ENCODE results near the gene THRB.
A peak's percentile ranks its signal among the peaks of the same experiment; 100 is the strongest.

The THRB gene

DNA sequence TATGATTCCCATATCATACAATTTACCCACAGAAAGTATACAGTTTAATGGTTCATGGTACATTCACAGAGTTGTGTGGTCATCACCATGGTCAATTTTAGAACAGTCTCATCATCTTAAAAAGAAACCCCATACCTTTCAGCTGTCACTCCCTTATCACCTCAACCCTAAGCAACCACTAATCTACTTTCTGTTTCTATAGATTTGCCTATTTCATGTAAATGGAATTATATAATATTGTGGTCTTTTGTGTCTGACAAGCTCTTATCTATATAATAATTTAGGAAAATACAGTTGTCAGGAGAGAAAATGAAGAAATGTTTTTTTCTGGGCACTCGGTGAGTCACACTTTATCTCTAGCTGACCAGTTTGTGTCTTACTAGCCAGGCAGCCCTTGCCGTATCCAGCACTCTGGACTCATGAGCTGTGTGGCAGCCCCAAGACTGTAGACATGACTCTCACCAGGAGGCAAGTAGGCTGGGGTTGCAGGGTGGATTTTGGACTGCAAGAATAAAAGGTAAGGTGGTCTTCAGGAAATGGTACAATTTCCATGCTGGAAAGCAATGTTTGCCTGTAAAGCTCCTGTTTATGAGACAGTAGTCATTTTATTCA is 234.6 kb downstream of the THRB start:
- DNase-seq: no peak

DNA sequence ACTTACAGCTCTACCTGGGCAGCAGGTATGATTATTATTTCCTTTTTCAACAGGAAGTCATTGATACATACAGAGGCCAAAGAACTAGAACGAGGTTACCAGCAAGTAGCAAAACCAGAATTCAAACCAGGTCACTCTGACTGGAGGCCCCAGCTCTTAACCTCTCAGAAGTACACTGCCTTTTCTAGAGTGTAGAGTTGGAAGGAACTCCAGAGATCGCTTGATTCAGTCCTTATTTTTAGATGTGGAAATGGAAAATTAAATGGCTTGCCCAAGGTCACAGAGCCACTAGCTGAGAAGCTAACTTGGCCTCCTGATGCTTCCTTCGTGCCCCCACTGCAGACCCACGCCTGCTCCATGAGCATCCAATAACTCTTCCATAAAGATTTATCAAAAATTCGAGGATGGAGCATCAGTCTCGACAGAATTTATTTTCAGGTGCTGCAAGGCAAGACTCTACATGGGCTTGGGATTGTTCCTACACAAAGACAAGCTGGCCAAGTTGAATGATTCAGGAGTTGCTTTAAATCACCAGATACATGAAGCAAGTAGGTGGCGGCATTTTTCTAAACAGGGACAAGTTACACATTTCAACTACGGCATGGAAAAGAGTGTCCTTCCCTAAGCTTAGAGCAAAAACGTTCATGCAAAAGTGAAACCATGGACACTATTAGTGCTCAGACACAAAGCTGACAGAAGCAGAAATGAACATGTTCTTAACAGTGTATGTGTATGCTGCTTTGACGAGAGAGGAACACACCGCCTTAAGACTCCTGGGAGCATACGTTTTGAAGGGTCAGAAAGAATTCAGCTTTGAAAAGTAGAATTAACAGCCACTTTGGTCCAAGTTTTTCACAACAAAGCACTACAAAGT is 235.7 kb downstream of the THRB start:
- DNase-seq: no peak

GRCh38 chr3:24258260-24258659 is 236.4 kb downstream of the THRB start:
- DNase-seq: no peak

DNA sequence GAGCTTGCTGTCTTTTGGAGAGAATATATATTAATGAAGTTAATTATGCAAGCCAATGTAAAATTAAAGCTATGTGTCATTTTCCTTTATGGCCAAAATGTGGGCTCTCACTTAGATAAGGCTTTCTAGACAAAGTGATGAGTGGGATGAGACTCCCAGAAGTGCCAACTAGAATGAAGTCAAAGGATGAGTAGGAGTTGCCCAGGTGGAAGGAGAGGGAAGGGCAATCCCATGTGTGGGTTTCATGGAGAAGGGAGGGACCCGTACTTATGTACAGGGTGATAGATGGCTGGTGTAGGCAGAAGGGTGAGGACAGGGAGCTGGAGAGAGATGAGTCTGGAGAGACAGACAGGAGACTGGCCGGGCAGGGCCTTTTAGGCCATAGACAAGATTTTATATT is 239.2 kb downstream of the THRB start:
- no peak for DNase-seq

GRCh38 chr3:24254649-24255048 is 240.0 kb downstream of the THRB start:
- DNase-seq: peak; percentile 97

- DNase-seq: no peak
Observed at GRCh38 chr3:24253336-24253735, 241.3 kb downstream of the THRB start.

DNA sequence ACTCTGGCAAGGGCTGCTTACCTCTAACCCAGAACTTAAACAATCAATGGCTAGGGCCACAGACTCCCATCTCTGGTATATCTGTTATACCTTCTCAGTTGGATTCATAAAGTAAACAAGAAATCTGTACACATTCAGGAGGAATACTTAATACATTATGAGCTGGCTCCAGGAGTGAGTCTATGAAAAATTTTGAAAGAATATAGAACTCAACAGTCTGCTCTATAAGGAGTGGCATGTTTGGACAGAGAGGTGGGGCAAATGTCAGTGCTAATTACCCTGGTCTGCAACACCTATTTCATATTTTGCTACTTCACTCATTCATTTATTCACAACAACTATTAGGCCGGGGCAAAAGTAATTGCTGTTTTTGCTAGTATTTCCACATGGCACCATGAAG is 245.1 kb downstream of the THRB start:
- DNase-seq: no peak

DNA sequence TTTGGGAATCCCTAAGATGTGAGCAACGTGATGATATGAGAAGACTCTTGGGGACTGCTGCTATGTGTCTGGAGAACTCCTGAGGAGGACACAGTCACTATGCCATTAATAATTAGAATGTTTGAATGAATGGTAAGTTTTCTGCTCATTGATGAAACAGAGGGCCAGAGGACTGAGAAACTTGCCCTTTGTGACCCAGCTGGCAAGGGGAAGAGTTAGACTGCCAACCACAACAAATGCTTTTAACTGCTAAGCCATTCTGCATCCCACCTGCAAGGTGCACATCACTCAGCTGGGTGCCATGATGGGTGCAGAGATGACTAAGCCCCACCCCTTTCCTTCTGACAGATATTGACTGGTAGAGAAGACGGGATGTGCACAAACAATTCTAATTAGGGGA is 249.6 kb downstream of the THRB start:
- no peak for DNase-seq

DNA sequence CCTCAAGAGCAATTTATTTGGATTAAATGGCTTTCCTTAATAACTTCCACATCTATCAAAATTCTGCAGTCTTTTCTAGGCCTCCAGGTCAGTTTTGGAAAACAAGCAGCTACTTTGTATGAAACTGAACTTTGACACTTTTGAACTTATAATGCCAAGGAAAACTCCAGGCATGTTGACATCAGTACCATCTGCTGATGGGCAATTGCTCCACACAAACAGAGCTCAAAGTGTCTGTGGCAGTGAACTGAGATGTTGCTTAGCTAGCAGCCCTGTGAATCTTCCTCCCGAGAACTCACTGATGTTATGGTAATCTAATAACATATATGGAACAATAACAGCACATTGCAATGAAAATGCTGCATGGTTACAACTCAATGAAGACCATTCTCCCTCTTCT is 250.2 kb downstream of the THRB start:
- DNase-seq: no peak

GRCh38 chr3:24242012-24242698 is 252.5 kb downstream of the THRB start:
- DNase-seq: peak; percentile 90

GRCh38 chr3:24240306-24240705 is 254.3 kb downstream of the THRB start:
- DNase-seq: no peak

DNA sequence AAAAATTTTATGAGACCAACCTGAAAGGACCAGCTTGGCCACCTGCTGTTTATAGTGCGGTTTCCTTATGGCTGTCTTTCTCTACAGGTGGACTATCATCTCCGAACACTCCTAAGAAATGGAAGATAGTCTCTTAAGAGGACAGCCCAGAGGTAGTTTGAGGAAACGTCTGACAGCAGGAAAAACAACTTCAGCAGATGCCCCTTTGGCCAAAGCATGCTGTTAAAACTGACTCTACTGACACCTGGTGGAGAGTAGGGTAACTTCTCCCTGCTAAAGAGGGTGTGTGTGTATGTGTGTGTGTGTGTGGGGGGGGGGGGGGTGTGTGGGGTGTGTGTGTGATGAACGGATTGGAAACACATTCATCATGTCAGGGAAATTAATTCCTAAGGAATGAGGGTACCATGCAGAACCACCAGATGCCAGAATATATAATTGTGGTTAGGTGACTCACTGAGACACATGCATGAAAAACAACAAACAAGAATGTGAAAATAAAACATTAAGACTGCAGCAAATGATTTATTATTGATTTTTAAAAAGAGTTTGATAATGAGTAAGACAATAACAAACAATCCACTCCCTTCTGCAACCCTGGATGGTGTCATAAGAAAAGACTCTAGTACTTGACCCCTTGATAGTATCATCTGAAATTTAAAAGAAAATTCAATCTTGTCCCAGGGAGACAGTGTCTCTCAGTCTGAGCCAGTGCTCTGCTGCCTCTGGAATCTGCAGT is 256.5 kb downstream of the THRB start:
- DNase-seq: peak; percentile 89

GRCh38 chr3:24235121-24235520 is 259.5 kb downstream of the THRB start:
- no peak for DNase-seq

DNA sequence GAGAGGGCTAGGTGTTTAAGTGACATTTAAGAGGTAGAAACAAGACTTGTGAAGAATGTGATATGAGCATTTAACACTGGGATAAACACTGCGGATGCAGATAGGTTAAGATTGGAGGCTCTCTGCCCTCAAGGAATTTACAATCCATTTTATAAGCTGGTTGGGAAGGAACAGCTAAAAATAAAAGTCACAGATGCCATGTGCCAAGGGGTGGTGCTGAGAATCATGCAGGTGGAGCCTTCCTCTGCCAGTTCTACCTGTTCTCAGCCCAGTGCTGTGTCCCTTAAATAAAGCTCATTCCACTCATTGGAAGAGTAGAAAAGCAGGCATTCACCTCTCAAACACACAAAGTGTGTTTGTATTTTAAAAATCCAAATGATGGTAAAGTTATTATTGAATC is 261.9 kb downstream of the THRB start:
- DNase-seq: no peak

- no peak for DNase-seq
Observed at GRCh38 chr3:24229468-24230221, 265.0 kb downstream of the THRB start.

DNA sequence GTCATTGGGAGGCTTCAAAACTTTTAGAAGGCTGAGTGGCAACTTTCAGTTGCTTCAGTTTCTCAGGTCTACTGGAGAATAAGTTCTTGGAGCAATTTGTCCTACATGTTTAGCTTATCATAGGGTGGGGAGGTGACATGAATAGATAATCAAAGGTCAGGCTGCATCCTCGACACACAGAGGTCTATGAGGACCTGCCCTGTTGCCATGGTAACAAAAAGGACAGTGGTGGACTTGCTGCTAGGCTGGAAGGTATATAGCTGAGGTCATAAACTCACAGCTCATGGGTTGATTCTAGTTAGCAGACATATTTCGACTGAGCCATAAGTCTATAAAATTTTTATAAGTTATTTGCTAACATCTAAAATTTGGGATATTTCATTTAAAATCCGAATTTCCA is 267.0 kb downstream of the THRB start:
- DNase-seq: no peak

- no peak for DNase-seq
Observed at GRCh38 chr3:24226397-24226796, 268.3 kb downstream of the THRB start.

DNA sequence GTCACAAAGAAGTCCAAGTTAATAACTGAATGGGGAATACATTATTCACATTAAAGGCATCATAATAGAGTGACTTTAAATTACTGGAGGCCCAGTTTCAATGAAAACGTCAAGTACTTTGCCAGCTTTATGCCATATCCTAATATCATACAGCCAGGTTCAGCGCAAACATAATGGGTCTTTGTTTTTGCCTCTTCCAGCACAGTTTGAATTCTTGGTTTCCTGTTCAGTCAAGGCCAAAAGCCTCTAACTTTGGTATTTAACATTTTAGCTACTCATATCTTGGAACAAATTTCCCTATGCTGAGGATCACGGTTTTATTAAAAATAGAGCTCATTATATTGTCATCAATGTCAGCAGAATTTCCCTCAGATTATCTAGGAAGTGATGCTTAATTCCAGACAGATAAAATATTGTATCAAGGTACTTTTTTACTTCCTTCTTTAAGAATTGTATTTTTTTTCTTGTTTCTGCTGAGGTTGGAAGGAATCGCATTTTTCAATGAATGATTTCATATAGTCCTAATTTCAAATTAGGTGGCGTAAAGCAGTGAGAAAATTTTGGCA is 269.2 kb downstream of the THRB start:
- DNase-seq: no peak

- DNase-seq: no peak
Observed at GRCh38 chr3:24224666-24225384, 269.8 kb downstream of the THRB start.

DNA sequence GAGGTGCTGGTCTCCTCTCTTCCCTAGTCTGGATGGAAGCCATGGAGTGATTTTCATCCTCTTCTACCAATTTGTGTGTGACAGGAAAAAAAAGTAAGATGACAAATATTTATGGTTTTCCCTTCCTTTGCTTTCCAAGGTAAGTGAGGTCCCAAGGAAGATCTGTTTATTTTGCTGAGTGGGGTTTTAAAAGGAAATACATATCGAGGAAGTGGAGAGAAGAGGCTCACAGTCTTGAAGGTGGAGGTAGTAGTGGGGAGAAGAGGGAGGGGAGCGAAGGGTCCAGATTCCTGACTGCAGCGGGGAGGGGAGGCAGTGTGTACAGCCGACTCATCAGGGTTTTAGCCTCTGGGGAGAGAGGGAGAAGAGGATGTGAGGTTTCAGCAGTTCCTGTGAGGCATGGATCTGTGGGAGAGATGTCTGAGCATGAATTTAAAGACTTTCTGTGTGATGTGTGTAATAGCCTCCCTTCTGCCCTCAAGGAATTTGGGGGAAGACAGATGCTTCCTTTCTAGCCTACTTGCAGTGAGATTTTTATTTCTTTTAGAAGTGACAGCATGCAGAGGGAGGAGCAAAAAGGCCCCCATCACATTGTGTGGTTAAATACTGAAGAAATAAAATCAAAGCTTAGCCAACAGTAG is 272.4 kb downstream of the THRB start:
- DNase-seq: peak; percentile 82

Measured in fibroblast of upper back skin (primary cell).